ENCODE data around the gene CDK19. TPM values are rescaled to one million over a fixed set of nuclear protein-coding genes. Genes with fewer than 3 reads are reported as not detected.

CDK19 gene
- total and polyA plus RNA-seq, 2 of the 13 experiments (the other 11 are each of a cell fraction or from before 2014, with no cell fraction given) = 13.4 to 27.0 TPM

GRCh38 chr6:110813338-110814101 is 1.7 kb downstream of the CDK19 start (continued):
- TF ChIP-seq, protein P1, sequence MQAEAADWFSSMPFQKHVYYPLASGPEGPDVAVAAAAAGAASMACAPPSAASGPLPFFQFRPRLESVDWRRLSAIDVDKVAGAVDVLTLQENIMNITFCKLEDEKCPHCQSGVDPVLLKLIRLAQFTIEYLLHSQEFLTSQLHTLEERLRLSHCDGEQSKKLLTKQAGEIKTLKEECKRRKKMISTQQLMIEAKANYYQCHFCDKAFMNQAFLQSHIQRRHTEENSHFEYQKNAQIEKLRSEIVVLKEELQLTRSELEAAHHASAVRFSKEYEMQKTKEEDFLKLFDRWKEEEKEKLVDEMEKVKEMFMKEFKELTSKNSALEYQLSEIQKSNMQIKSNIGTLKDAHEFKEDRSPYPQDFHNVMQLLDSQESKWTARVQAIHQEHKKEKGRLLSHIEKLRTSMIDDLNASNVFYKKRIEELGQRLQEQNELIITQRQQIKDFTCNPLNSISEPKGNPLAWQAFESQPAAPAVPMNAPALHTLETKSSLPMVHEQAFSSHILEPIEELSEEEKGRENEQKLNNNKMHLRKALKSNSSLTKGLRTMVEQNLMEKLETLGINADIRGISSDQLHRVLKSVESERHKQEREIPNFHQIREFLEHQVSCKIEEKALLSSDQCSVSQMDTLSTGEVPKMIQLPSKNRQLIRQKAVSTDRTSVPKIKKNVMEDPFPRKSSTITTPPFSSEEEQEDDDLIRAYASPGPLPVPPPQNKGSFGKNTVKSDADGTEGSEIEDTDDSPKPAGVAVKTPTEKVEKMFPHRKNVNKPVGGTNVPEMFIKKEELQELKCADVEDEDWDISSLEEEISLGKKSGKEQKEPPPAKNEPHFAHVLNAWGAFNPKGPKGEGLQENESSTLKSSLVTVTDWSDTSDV (CRISPR knock-in tag; IDR thresholded peaks at IDR 0.05) = no peak
- no peak for TF ChIP-seq ZNF550 (CRISPR knock-in tag; IDR thresholded peaks at IDR 0.05; ENCODE audit: borderline replicate concordance)
- TF ChIP-seq WIZ (CRISPR knock-in tag; IDR thresholded peaks at IDR 0.05) = no peak
- TF ChIP-seq ZNF589 (CRISPR knock-in tag; conservative IDR thresholded peaks at IDR 0.05) = no peak

DNA sequence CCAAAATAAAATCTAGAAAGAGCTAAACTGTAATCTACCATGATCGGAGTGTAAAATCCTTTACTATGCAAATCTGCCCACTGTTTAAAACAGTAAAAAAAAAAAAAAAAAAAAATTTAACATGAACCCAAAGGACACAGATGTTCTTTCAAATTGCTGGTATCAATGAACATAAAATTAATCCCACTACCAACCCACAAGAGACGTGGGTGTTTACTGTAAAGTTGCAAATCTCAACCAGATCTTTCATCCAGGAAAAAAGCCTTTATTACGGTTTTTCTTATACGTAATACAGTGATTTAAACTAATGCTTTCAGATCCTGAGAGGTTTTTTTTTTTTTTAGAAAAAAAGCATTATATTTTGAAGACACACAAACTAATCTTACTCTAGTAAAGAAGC is 2.5 kb downstream of the CDK19 start:
- Histone ChIP-seq H3K4me2 (ENCODE audit: low read depth, low read length) (peak overlapping the region; percentile 85), H3K36me3 (replicated peaks in 1 of 2; ENCODE audit: control insufficient read depth in 1 of 2, insufficient read depth in 2 of 2, low read length in 2 of 2) (no peaks in the 10 kb centered on the region; a peak in 1 of 5 replicates), H3K27me3 (ENCODE audit: control insufficient read depth in 1 of 2, insufficient read depth in 2 of 2, low read length in 2 of 2) (no peaks in the 10 kb centered on the region; a peak in 1 of 5 replicates), H3K27ac (ENCODE audit: extremely low read length, insufficient read depth, low read length) (no peak overlapping the region), H3K9ac (ENCODE audit: insufficient read depth, low read depth, low read length) (0 out of 2 replicates have a peak overlapping the region, but pooled peaks have one; percentile 95), H4K20me1 (ENCODE audit: insufficient read depth, low read length) (peaks cover 12% of the 10 kb centered on the region), H3K9me3 (ENCODE audit: low read length) (no peaks in the 10 kb centered on the region), H2AFZ (ENCODE audit: low read length) (no peak overlapping the region), H3K4me3 (replicated peaks in 1 of 3; ENCODE audit: insufficient read depth in 1 of 3, low read depth in 2 of 3, low read length in 3 of 3) (peak overlapping the region in 1 of 3 experiments; percentile 94; a peak in 3 of 6 replicates), H3K4me1 (ENCODE audit: insufficient read depth, low read length) (peaks cover 45% of the 10 kb centered on the region), H3K79me2 (ENCODE audit: insufficient read depth, low read length) (peaks cover 80% of the 10 kb centered on the region)
- FAIRE-seq (no peak), ATAC-seq (no peak), DNase-seq (ENCODE audit: low spot score) (no peak)
- WGBS (ENCODE audit: low lambda C conversion rate) = 91% methylated on average over 4 of the region's 4 CpGs
- in situ Hi-C loops (cut with HindIII; ENCODE audit: extremely low pct_ligation_motif_present, low pct_unique_long_range_greater_than_20kb) = loop anchor here (10.0 kb wide), 1 partner anchor 128 kb away; no protein-coding TSS in a partner anchor
- CTCF ChIA-PET (ENCODE audit: low intra/inter-chr PET ratio, low total read pairs) = no interaction called here
- intact Hi-C loops (cut with micrococcal nuclease; ENCODE audit: unreplicated experiment) = loop anchor here (5.0 kb wide), 1 partner anchor 75 kb away; no protein-coding TSS in a partner anchor
- no TSS peak for BruUV-seq (replicated peaks)
- POLR2A ChIA-PET = interaction anchor here (4.7 kb wide), 1 partner anchor 61 kb away, joined by 163 read pairs; the partner anchor contains the start of gene AMD1
- TF ChIP-seq JUND (CRISPR knock-in tag; IDR thresholded peaks at IDR 0.05) (no peak), RFX3 (CRISPR knock-in tag; IDR thresholded peaks at IDR 0.05) (no peak), NFE2L2 (IDR thresholded peaks at IDR 0.05; ENCODE audit: low read length) (no peak), ZC3H4 (CRISPR knock-in tag; IDR thresholded peaks at IDR 0.05; ENCODE audit: borderline replicate concordance) (no peak), ZNF350 (CRISPR knock-in tag; IDR thresholded peaks at IDR 0.05; ENCODE audit: borderline replicate concordance, low read depth) (no peak)
- TF ChIP-seq, protein P2, sequence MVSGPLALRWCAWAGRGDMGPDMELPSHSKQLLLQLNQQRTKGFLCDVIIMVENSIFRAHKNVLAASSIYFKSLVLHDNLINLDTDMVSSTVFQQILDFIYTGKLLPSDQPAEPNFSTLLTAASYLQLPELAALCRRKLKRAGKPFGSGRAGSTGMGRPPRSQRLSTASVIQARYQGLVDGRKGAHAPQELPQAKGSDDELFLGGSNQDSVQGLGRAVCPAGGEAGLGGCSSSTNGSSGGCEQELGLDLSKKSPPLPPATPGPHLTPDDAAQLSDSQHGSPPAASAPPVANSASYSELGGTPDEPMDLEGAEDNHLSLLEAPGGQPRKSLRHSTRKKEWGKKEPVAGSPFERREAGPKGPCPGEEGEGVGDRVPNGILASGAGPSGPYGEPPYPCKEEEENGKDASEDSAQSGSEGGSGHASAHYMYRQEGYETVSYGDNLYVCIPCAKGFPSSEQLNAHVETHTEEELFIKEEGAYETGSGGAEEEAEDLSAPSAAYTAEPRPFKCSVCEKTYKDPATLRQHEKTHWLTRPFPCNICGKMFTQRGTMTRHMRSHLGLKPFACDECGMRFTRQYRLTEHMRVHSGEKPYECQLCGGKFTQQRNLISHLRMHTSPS (CRISPR knock-in tag; IDR thresholded peaks at IDR 0.05; ENCODE audit: low read depth) = no peak

Data from HepG2 (cell line).